Activated naive CD8-positive, alpha-beta T cell treated with anti-CD3 and anti-CD28 coated beads for 36 hours (primary cell): ENCODE data around the gene HLA-DQA1. TPM values are rescaled to one million over a fixed set of nuclear protein-coding genes. Genes with fewer than 3 reads are reported as not detected.
"Not testable (repeated sequence)": the region's sequence is repeated elsewhere in the genome, so short reads cannot be mapped to it uniquely, and the experiment has no call there.

Experiments used
- DNase-seq: peaks from one replicate; pipeline ENCODE4 v3.0.0; 2021
- H3K27ac Mint-ChIP-seq: one replicate; pipeline ENCODE4 v1.8.0; 2022; ENCODE audit warnings: mild to moderate bottlenecking, moderate library complexity, mixed read lengths
- H3K27me3 Mint-ChIP-seq: one replicate; pipeline ENCODE4 v1.8.0; 2022; ENCODE audit warnings: mild to moderate bottlenecking, mixed read lengths
- H3K36me3 Mint-ChIP-seq: one replicate; pipeline ENCODE4 v1.8.0; 2021; ENCODE audit warnings: mild to moderate bottlenecking, mixed read lengths
- H3K4me1 Mint-ChIP-seq: one replicate; pipeline ENCODE4 v1.8.0; 2021; ENCODE audit warnings: mixed read lengths
- H3K4me3 Mint-ChIP-seq: one replicate; pipeline ENCODE4 v1.8.0; 2022; ENCODE audit warnings: mild to moderate bottlenecking, moderate library complexity, mixed read lengths
- H3K9me3 Mint-ChIP-seq: one replicate; pipeline ENCODE4 v1.8.0; 2022; ENCODE audit warnings: mixed read lengths
- total RNA-seq, 2 experiments: library from RNA; stranded (reverse); gene quantifications; one replicate each; pipeline ENCODE4 v1.2.3, GENCODE V29; 2021

HLA-DQA1 gene
- total RNA-seq, 2 experiments from 2014 or later = 4.4 to 5.3 TPM

GRCh38 chr6:32662099-32662498, 24.9 kb downstream of the HLA-DQA1 start:
- Mint-ChIP-seq H3K4me3 (no peak overlapping the region), H3K9me3 (peaks cover under 1% of the 10 kb centered on the region), H3K27me3 (peaks cover 21% of the 10 kb centered on the region), H3K36me3 (peaks cover 24% of the 10 kb centered on the region), H3K27ac (no peak overlapping the region), H3K4me1 (peaks cover 33% of the 10 kb centered on the region)
- DNase-seq = no peak

DNA sequence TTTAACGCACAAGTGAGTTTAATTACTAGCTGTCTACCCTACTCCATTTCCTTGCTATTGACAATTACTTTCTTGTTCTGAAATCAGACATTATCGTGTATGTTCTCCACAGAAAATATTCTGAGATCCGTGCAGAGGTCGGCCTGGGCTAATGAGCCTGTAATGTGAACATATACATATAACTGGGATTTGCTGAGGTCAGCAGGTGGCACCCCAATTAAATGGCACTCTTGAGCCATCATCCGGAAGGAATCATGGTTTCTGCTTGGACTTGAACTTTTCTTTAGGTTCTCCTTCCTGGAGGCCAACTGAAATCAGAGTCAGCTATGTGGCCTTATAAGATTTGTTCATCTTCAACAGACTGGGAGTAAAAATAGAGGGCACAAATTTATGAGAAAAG, 25.6 kb downstream of the HLA-DQA1 start:
- Mint-ChIP-seq H3K9me3 (no peaks in the 10 kb centered on the region), H3K36me3 (peaks cover 22% of the 10 kb centered on the region), H3K27ac (no peak overlapping the region), H3K4me3 (no peak overlapping the region), H3K27me3 (peaks cover 21% of the 10 kb centered on the region), H3K4me1 (peaks cover 39% of the 10 kb centered on the region)
- DNase-seq = no peak

GRCh38 chr6:32664354-32664753, 27.1 kb downstream of the HLA-DQA1 start:
- no peak for DNase-seq
- peaks cover 45% of the 10 kb centered on the region for H3K4me1 Mint-ChIP-seq
- peak overlapping the region; percentile 89 for H3K4me3 Mint-ChIP-seq
- peaks cover 22% of the 10 kb centered on the region for H3K36me3 Mint-ChIP-seq
- peak overlapping the region; percentile 73 for H3K27ac Mint-ChIP-seq
- no peaks in the 10 kb centered on the region for H3K9me3 Mint-ChIP-seq
- peaks cover 21% of the 10 kb centered on the region for H3K27me3 Mint-ChIP-seq

DNA sequence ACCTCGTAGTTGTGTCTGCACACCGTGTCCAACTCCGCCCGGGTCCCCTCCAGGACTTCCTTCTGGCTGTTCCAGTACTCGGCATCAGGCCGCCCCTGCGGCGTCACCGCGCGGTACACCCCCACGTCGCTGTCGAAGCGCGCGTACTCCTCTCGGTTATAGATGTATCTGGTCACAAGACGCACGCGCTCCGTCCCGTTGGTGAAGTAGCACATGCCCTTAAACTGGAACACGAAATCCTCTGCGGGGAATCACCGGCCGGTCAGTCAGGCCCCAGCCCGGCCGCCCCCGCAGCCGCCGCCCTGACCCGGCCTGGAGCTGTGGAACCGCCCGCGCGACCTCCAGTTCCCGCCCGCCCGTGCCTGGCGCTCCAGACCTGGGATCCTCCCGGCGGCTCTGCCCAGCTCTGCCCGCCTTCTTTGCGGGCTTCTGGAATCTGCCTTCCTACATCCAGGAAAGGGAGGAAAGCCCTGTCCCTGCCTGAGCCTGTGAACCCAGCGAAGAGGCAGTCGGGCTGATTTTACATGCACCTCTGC, 27.7 kb downstream of the HLA-DQA1 start:
- peak overlapping the region; percentile 73 for H3K27ac Mint-ChIP-seq
- H3K27me3 Mint-ChIP-seq = peaks cover 21% of the 10 kb centered on the region
- DNase-seq = peak; percentile 58
- H3K4me3 Mint-ChIP-seq = peak overlapping the region; percentile 89
- H3K9me3 Mint-ChIP-seq = no peaks in the 10 kb centered on the region
- H3K36me3 Mint-ChIP-seq = peaks cover 19% of the 10 kb centered on the region
- peaks cover 45% of the 10 kb centered on the region for H3K4me1 Mint-ChIP-seq

GRCh38 chr6:32665661-32666060, 28.5 kb downstream of the HLA-DQA1 start:
- Mint-ChIP-seq H3K4me1 (peaks cover 41% of the 10 kb centered on the region), H3K36me3 (peaks cover 17% of the 10 kb centered on the region), H3K9me3 (peaks cover 2% of the 10 kb centered on the region), H3K27me3 (peaks cover 21% of the 10 kb centered on the region), H3K4me3 (peak overlapping the region; percentile 89), H3K27ac (peak overlapping the region; percentile 83)
- no peak for DNase-seq

GRCh38 chr6:32666420-32667300, 29.5 kb downstream of the HLA-DQA1 start, which contains the start of gene HLA-DQB1:
TSS of gene HLA-DQB1 (minus strand) at chr6:32666657. CDS start at chr6:32666607, 50 bp downstream.
- DNase-seq = peak; percentile 39
- Mint-ChIP-seq H3K4me1 (peaks cover 38% of the 10 kb centered on the region), H3K27ac (peak within 1 kb of the TSS; percentile 83), H3K36me3 (peaks cover 10% of the 10 kb centered on the region), H3K9me3 (peaks cover 2% of the 10 kb centered on the region), H3K4me3 (peak within 1 kb of the TSS; percentile 89), H3K27me3 (peaks cover 21% of the 10 kb centered on the region)

DNA sequence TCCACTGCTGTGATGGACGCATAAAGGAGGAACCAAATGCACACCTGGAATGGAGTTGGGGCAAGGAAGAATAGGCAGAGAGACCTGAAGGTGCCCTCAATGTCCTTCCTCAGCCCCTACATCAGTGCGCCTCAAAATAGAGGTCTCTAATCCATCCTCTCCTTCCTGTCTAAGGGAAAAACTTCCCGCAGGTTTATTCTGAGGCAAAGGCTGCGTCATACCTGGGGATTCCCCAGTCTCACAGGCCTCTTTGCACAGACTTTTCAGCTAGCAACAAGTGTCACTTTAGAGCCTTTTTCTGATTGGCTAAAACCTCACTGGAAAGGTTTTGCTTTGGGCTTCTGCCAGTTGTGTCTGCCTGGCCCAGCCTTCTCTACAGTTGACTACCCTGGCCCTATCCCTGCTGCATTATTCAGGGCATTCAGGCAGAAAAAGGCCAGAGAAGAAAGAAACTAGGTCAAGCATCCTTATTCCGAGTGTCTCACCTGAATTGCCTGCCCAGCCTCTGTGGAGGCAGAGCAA, 31.1 kb downstream of the HLA-DQA1 start:
- Mint-ChIP-seq H3K36me3 (peaks cover 15% of the 10 kb centered on the region), H3K27me3 (peaks cover 21% of the 10 kb centered on the region), H3K4me1 (peaks cover 38% of the 10 kb centered on the region), H3K27ac (peak overlapping the region; percentile 45), H3K4me3 (no peak overlapping the region), H3K9me3 (peaks cover 9% of the 10 kb centered on the region)
- DNase-seq = peak; percentile 36

DNA sequence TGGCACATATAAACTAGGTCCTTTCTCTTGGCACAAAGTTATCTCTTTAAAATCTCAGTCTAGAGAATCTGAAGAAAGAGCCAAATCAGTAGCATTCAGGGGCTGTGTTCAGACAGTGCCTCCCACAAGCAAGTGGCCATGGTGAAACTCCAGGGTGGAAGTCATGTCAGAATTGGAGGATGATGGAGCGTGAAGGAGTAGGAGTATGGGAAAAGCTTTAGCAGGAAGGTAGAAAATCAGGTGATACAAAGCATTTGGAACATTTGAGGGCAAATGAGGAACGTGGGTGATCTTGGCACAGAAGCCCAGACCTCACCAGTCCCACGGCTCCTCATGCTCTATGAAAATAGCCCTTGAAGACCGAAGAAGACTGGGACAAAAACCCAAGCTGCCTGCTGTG, 32.0 kb downstream of the HLA-DQA1 start:
- H3K9me3 Mint-ChIP-seq = peaks cover 9% of the 10 kb centered on the region
- H3K27ac Mint-ChIP-seq = no peak overlapping the region
- peaks cover 35% of the 10 kb centered on the region for H3K4me1 Mint-ChIP-seq
- no peak overlapping the region for H3K4me3 Mint-ChIP-seq
- peaks cover 10% of the 10 kb centered on the region for H3K36me3 Mint-ChIP-seq
- peaks cover 21% of the 10 kb centered on the region for H3K27me3 Mint-ChIP-seq
- DNase-seq = no peak

DNA sequence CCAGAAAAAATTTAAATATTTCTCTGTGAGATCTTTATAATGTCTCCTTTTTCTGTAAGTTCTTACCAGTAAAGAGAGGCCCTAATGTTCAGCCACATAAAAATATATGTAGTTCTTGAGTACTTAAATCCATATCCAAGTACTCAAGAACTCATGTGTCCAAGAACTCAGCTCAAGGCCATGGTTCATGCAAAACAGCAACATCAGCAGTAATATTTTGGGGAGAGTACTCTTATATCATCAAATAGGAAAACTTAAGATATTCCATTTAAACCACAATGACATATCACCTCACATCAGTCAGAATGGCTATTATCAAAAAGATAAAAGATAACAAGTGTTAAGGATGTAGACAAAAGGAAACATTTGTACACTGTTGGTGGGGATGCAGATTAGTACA, 32.7 kb downstream of the HLA-DQA1 start:
- Mint-ChIP-seq H3K9me3 (peaks cover 12% of the 10 kb centered on the region), H3K27me3 (peaks cover 17% of the 10 kb centered on the region), H3K4me3 (no peak overlapping the region), H3K27ac (no peak overlapping the region), H3K4me1 (peaks cover 34% of the 10 kb centered on the region), H3K36me3 (peaks cover 5% of the 10 kb centered on the region)
- no peak for DNase-seq

GRCh38 chr6:32671908-32672307, 34.7 kb downstream of the HLA-DQA1 start:
- DNase-seq, H3K4me3 Mint-ChIP-seq, H3K27ac Mint-ChIP-seq, H3K27me3 Mint-ChIP-seq, H3K36me3 Mint-ChIP-seq: not testable (repeated sequence)
- Mint-ChIP-seq H3K4me1 (peaks cover 15% of the 10 kb centered on the region), H3K9me3 (peaks cover 14% of the 10 kb centered on the region)

DNA sequence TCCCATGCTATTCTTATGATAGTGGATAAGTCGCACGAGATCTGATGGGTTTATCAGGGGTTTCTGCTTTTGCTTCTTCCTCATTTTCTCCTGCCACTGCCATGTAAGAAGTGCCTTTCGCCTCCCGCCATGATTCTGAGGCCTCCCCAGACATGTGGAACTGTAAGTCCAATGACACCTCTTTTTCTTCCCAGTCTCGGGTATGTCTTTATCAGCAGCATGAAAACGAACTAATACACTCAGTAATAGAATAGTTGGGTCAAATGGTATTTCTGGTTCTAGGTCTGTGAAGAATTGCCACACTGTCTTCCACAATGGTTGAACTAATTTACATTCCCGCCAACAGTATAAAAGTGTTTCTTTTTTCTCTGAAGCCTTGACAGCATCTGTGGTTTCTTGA, 36.9 kb downstream of the HLA-DQA1 start:
- peaks cover 31% of the 10 kb centered on the region for H3K9me3 Mint-ChIP-seq
- not testable (repeated sequence) for H3K27ac Mint-ChIP-seq, H3K27me3 Mint-ChIP-seq, DNase-seq, H3K36me3 Mint-ChIP-seq, H3K4me1 Mint-ChIP-seq, H3K4me3 Mint-ChIP-seq

DNA sequence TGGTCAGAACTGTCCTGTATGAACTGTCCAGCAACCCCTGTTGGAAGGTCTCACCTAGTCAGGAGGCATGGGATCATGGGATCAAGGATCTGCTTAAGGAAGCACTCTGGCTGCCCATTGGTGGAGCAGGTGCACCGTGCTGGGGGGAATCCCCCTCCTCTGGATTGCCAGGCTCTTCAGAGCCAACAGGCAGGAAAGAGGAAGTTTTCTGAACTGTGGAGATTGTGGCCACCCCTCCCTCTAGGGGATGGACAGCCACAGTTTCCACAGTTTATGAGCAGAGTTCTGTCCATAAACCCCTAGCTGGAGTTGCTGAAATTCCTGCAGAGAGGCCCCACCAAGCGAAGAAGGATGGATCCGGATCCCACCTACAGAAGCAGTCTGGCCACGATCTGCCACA, 42.3 kb downstream of the HLA-DQA1 start:
- DNase-seq = no peak
- Mint-ChIP-seq H3K4me1 (peaks cover 2% of the 10 kb centered on the region), H3K9me3 (peaks cover 22% of the 10 kb centered on the region), H3K27ac (no peak overlapping the region), H3K36me3 (peaks cover 5% of the 10 kb centered on the region), H3K27me3 (no peaks in the 10 kb centered on the region), H3K4me3 (no peak overlapping the region)

DNA sequence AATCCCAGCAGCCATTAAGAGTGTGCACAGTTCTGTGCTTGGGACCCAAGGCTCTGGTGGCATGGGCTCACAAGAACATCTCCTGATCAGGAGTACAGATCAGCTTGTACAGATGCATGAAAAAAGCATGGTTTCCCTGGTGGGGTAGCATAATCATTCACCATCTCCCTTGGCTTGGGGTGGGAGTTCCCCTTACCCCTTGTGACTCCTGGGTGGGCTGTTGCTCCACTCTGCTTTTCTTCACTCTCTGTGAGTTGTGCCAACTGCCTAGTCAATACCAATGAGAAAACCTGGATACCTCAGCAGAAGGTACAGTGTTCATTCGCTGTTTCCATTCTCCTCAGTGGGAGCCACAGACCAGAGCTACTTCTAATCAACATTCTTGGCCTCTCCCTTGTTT, 42.8 kb downstream of the HLA-DQA1 start:
- H3K4me3 Mint-ChIP-seq = no peak overlapping the region
- H3K9me3 Mint-ChIP-seq = peaks cover 19% of the 10 kb centered on the region
- H3K27me3 Mint-ChIP-seq = no peaks in the 10 kb centered on the region
- peaks cover 7% of the 10 kb centered on the region for H3K4me1 Mint-ChIP-seq
- DNase-seq = no peak
- peaks cover 5% of the 10 kb centered on the region for H3K36me3 Mint-ChIP-seq
- no peak overlapping the region for H3K27ac Mint-ChIP-seq

GRCh38 chr6:32684246-32684645, 47.0 kb downstream of the HLA-DQA1 start:
- no peak overlapping the region for H3K4me3 Mint-ChIP-seq
- peaks cover 4% of the 10 kb centered on the region for H3K27me3 Mint-ChIP-seq
- no peak overlapping the region for H3K27ac Mint-ChIP-seq
- H3K4me1 Mint-ChIP-seq = peaks cover 21% of the 10 kb centered on the region
- peaks cover 2% of the 10 kb centered on the region for H3K36me3 Mint-ChIP-seq
- no peak for DNase-seq
- H3K9me3 Mint-ChIP-seq = no peaks in the 10 kb centered on the region

GRCh38 chr6:32685603-32686002, 48.4 kb downstream of the HLA-DQA1 start:
- peak overlapping the region; percentile 61 for H3K27ac Mint-ChIP-seq
- peak; percentile 29 for DNase-seq
- no peak overlapping the region for H3K4me3 Mint-ChIP-seq
- peaks cover 2% of the 10 kb centered on the region for H3K36me3 Mint-ChIP-seq
- H3K27me3 Mint-ChIP-seq = peaks cover 4% of the 10 kb centered on the region
- peaks cover 27% of the 10 kb centered on the region for H3K4me1 Mint-ChIP-seq
- H3K9me3 Mint-ChIP-seq = no peaks in the 10 kb centered on the region
